NCI-H187 (cell line): ENCODE measurements around the gene ERG28.
"Not testable (repeated sequence)": the region's sequence is repeated elsewhere in the genome, so short reads cannot be mapped to it uniquely, and the experiment has no call there.

Experiments used
- DNase-seq, 2 experiments: peaks; one replicate each; lab custom pipeline; 2025; lab: John Stamatoyannopoulos, UW

ERG28 gene

DNA sequence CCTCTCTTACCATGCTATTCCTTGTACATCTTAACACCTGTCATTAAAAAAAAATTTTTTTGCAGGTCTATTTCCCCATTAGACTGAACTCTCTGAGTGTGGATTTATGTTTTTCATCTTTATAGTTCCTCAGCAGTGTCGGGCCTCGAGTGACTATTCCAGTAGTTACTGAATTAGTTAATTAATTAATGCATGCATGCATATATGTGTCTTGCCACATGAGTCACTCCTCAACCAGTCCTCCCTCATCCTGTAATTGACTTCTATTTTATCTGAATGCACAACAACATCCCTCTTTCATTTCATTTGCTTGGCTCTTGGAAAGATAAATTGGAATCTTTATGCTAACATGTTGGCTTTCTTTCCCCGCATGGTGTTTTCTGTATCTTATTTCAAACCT, 35.6 kb downstream of the ERG28 start:
- no peak for DNase-seq

DNA sequence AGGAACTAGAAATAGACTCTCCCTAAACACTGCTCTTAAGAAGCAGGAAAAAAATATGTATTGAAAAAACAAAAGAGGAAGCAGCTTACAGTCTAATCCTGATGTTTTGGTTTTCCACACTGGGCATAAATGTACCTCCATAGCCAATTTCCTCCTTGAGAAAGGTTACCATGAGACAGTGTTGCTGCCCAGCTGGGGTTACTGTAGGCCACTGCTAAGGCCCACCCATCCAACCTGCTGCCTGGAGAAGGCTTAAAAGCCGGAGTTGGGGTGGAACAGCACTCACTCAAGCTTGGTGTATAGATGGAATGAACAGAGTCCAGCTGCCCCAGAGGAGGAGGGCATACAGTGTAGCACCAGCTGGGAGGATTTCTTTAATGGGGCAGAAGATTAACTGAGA, 41.1 kb downstream of the ERG28 start:
- no peak for DNase-seq

DNA sequence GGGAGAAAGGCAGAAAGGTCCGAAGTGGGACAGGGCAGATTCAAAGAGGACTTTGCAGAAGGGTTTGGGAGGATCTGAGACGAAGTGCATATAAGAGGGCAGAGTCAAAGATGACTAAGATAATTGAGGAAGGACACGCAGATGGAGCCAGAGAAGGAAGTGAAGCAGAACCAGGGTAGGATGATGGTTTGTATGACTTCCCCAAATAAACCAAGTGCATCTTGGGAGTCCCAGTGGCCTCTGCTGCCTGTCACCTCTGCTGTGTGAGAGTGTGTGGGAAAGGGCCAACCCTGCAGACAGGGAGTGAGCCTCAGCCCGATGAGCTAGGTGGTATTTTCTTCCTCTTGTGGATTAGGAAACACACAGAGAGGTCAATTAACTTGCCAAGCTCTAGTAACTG, 45.5 kb downstream of the ERG28 start:
- no peak for DNase-seq

DNA sequence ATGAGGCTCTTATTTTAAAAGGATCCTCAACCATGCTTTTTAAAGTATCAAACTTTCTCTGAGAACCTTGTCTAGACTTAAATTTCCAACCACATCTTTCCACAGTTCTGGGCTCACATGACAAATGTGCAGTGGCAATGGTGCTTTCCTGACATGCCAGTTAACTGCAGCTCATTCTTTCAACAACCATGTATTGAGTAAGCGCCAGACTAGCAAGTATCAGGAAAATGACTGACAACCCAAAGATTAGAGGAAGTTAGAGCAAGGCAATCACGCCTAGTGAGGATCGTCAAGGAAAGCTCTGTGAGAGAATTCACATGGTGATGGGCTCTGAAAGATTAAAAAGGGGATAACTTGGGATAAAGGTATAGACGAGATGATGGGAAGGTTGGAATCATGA, 46.5 kb downstream of the ERG28 start:
- DNase-seq = no peak

DNA sequence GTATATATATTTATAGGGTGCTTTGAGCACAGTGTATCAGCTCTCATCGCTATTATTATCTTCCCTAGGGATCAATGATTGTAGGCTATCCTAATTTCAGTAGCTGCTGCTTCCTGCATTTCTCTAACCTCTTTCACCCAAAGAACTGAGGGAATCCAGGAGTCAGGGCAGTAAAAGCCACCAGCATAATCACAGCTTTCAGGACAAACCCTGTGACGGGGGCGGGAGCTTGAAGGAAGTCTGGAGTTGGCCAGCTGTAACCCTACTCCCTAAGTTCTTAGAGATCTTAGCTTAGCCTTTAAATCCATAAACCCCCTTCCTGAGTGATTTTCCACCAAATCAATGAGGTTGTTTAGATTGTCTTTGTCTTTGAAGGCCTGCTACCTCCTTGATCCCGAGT, 48.5 kb downstream of the ERG28 start:
- DNase-seq = no peak

DNA sequence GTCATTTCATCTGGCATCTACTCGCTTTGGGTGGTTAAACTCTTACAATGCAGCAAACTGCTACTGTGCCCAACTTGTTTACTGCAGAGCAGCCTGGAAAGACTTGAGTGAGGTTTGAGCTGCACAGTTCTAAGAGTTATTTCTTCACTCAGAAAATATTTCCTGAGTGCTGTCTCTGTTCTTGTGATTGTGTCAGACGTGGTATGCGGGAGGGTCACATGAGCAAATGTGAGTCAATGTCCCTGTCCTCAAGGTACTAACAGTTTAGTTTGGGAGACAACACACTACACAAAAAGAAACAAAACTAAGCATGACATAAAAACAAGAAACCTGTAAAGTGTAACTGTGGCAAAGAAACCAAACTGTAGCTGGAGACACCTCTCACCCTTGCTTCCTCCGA, 49.8 kb downstream of the ERG28 start:
- no peak for DNase-seq

DNA sequence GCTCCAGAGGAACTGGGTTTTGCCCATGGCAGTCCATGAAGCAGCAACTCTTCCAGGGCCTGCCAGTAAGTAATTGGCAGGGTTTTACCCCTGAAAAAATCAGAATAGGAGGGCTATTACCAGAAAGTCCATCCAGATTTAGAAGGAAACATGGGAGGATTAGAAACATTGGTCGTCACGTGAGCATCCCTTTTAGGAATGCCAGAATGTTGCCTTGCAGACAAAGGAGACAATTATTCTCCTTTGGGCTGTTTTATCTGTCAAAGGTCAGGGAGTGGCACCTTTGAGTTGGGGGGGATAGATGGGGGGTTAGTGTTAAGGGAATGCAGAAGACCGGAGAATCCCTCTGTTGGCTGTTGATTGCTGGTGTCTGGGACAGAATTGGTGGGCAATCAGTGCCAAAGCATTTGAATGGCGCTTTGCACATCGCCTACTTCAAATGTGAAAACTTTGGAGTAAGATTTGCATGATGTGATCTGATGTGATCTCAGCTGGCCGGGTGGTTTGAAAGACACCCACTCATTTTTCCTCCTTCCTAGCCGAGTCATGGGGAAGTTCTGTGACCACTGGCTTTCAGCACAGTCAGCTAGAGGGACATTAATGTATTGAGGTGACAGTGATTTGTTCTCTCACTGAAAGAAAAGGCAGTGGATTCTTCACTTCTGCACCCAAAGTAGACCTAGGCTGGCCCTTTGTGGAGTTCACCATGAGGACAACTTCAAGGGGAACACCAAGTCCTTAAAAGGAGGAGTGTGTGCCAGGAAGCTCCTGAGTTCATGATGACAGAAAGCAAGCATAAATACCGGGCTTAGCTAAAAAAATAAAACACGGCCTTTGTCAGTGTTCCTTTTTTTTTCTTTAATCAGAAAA, 50.8 kb downstream of the ERG28 start:
- DNase-seq = no peak

DNA sequence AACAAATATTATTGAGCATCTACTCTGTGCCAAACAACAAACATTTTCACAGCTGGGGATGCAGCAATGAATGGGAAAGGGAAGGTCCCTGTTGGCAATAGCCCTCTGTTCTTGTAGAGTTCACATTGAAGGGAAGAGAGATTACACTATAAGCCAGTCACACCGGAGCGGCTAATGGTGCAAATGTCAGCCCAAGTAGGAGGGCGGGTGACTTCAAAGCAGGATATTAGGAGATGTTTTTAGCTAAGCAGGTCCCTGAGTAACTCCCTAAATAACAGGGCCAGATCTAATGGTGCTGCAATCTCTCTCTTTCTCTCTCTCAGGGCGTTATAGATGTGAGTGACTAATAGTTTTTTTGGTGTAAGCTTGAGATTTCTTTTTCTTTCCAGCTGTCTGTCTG, 51.6 kb downstream of the ERG28 start:
- no peak for DNase-seq

DNA sequence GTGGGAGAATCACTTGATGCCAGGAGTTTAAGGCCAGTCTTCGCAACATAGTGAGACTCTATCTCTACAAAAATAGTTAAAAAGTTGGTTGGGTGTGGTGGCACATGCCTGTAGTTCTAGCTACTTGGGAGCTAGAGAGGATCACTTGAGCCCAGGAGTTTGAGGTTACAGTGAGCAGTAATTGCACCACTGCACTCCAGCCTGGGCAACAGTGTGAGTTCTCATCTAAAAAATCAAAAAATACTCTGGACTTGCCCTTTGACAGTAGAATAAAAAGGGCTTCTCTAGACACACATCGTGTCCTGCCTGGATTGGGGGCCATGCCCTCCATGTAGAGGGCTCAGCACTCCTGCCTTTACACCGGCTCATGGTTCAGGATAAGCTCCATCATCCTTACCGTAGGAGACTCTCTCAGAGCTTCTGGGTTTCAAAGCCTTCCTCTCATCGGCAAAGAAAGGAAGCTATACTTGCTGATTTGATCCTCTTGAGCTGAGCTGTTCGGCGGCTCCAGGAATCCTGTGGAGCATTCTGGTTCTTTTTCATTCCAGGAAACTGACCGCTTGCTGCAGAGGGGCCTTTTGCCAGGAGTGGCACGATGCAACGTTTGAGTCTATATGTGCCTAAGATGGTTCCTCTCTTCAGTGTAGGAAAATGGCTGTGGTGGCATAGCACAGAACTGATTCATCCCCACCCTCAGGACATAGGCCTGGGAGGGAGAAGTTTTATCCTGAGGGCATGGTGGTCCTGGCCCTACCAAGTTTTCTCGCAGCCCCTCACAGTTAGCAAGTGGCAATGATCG, 52.6 kb downstream of the ERG28 start:
- no peak for DNase-seq

DNA sequence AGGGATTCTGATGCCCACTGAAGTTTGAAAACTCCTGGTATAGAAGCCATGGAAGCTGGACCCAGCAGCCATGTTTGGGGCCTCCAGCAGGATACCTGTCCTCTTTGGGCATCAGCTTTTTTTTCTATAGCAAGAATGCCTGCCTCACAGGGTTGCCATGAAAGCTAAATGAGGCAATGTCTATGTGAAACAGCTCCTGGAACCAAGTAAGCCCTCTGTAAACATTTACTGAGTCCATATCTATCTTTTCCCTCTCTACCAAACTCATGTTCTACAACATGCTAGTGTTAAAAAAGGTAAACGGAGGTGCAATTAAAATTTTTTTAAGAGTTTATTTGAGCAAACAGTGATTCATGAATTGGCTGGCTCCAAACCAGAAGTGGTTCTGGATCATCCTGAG, 53.6 kb downstream of the ERG28 start:
- no peak for DNase-seq

DNA sequence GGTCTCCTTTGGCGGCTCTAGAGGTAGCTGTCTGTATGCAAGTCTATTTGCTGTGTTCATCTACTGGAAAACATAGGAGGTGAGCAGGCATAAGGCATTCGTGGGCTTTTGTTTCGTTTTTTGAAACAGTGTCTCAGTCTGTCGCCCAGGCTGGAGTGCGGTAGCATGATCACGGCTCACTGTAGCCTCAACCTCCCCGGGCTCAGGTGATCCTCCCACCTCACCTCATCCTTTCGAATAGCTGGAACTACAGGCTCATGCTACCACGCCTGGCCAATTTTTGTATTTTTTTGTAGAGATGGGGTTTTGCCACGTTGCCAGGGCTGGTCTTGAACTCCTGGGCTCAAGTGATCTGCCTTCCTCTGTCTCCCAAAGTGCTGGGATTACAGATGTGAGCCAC, 54.8 kb downstream of the ERG28 start:
- no peak for DNase-seq

DNA sequence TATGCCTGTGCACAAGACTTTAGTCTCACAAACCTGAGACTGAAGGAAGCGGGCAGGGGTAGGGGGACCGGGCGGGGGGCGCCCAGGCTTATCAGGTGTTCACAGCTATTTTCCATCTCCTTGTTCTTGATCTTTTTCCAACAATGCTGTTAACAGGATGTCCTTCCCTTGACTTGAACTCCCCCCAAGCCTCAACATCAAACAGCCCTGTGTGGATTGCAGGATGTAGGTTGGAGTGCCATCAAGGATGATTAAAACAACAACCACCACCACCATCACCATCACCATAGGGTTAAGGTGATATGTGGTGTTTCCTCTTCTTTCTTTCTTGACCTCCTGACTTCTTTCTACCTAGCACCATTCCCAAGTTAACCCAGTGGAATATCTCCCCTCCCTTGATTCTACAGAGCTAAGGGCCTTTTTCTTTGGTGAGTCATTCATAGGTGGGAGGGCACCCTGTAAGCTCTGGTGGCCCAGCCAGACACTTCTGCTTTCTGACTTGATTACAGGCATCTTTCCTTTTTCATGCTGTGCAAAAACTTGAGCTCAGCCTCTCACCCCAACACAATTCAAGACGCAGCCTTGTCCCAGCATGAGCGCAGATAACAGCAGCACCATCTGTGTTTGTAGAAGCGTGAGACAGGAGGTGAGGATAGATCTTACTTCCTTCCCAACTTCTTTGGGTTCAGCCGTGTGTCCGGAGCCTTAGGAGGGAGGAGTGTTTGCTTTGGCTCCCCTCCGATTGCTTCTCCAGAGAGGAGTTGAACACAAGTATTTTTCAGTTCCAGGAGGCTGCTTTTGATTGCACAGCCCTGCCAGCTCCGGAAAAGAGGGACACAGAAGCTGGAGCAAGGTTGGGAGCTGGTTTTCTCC, 55.5 kb downstream of the ERG28 start:
- no peak for DNase-seq

DNA sequence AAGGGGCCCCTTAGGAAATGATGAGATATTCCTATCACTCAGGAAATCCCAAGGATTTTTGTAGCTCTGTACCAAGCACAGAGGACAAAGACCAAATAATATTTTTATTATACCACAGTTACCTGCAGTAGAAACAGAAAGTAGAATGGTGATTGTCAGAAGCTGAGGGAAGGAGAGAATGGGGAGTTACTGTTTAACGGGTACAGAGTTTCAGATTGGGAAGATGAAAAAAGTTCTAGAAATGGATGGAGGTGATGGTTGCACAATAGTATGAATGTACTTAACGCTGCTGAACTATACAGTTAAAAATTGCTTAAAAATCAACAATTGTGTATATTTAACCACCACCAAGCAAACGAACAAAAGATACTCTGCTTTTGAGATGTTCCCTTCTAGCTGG, 58.2 kb downstream of the ERG28 start:
- no peak for DNase-seq

DNA sequence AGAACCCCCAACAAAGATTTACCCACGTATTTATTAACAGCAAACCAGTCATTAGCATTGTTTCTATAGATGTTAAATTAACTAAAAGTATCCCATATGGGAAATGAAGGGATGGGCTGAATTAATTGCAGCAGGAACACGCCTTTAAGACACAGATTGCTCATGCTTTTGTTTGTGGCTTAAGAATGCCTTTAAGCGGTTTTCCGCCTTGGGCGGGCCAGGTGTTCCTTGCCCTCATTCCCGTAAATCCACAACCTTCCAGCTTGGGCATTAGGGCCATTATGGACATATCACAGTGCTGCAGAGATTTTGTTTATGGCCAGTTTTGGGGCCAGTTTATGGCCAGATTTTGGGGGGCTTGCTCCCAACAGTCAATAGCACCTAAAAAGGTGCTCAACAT, 59.6 kb downstream of the ERG28 start:
- not testable (repeated sequence) for DNase-seq

DNA sequence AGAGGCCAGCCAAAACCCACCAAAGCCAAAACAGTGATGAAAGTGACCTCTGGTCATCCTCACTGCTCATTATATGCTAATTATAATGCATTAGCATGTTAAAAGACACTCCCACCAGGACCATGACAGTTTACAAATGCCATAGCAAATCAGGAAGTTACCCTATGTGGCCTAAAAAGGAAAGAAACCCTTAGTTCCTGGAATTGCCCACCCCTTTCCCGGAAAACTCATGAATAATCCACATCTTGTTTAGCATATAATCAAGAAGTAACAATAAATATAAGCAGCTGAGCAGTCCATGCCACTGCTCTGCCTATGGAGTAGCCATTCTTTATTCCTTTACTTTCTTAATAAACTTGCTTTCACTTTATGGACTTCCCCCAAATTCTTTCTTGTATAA, 60.6 kb downstream of the ERG28 start:
- DNase-seq = not testable (repeated sequence)
